Measurements from ENCODE around the gene ARMH4.

The ARMH4 gene

GRCh38 chr14:58133739-58134138 is 18.3 kb downstream of the ARMH4 start:
- no CpG with 5 or more reads among the region's 1 CpG for WGBS (ENCODE audit: extremely low coverage, insufficient coverage, insufficient read length)
- no peaks in the 10 kb centered on the region for H3K27me3 ChIP-seq (ENCODE audit: insufficient read depth, low read length)
- H2AK5ac ChIP-seq (ENCODE audit: low read length) = no peak overlapping the region
- H3K27ac ChIP-seq (ENCODE audit: low read depth, low read length) = no peak overlapping the region
- no peak overlapping the region for H2BK120ac ChIP-seq (ENCODE audit: insufficient read depth, low read length, poor library complexity)
- H2AFZ ChIP-seq (ENCODE audit: insufficient read depth, low read length, poor library complexity) = no peak overlapping the region
- H3K79me1 ChIP-seq (ENCODE audit: low read length) = peaks cover 1% of the 10 kb centered on the region
- no peak overlapping the region for H3K4ac ChIP-seq (ENCODE audit: low read depth, low read length)
- no peak overlapping the region for H3K18ac ChIP-seq (ENCODE audit: low read length)
- peaks cover 5 to 7% of the 10 kb centered on the region in 2 experiments for H3K4me1 ChIP-seq (ENCODE audit: control insufficient read depth in 1 of 2, insufficient read depth in 2 of 2, low read length in 2 of 2)
- no peak overlapping the region for H3K4me2 ChIP-seq (ENCODE audit: low read length)
- no peak overlapping the region for H3K4me3 ChIP-seq (ENCODE audit: low read depth, low read length)
- no peak overlapping the region for H2BK12ac ChIP-seq (ENCODE audit: low read length)
- no peaks in the 10 kb centered on the region for H3K79me2 ChIP-seq (ENCODE audit: control insufficient read depth, insufficient read depth, low read length, poor library complexity)
- no peak overlapping the region for H4K12ac ChIP-seq (ENCODE audit: low read depth, low read length)
- H2BK5ac ChIP-seq (ENCODE audit: low read depth, low read length, poor library complexity) = no peak overlapping the region
- no peaks in the 10 kb centered on the region for H3K9me3 ChIP-seq (ENCODE audit: insufficient read depth, low read depth, low read length)
- H3K23ac ChIP-seq (ENCODE audit: low read length) = no peak overlapping the region
- no peak overlapping the region for H4K91ac ChIP-seq (ENCODE audit: low read depth, low read length)
- H3K36me3 ChIP-seq (ENCODE audit: control insufficient read depth in 1 of 2, insufficient read depth in 2 of 2, low read length in 2 of 2) = no peaks in the 10 kb centered on the region
- H3K9ac ChIP-seq (ENCODE audit: low read length) = no peak overlapping the region
- H4K8ac ChIP-seq (ENCODE audit: low read depth, low read length) = no peak overlapping the region
- peak; percentile 64 to 87 for DNase-seq
- H3K14ac ChIP-seq (ENCODE audit: low read length) = no peak overlapping the region

GRCh38 chr14:58131386-58131785 is 20.6 kb downstream of the ARMH4 start:
- whole genome bisulfite sequencing (ENCODE audit: extremely low coverage, insufficient coverage, insufficient read length) = no CpG with 5 or more reads among the region's 1 CpG
- H4K8ac ChIP-seq (ENCODE audit: low read depth, low read length) = no peak overlapping the region
- H3K9me3 ChIP-seq (ENCODE audit: insufficient read depth, low read depth, low read length) = no peaks in the 10 kb centered on the region
- H4K12ac ChIP-seq (ENCODE audit: low read depth, low read length) = no peak overlapping the region
- H3K79me2 ChIP-seq (ENCODE audit: control insufficient read depth, insufficient read depth, low read length, poor library complexity) = no peaks in the 10 kb centered on the region
- H3K4me3 ChIP-seq (ENCODE audit: low read depth, low read length) = no peak overlapping the region
- no peak overlapping the region for H3K18ac ChIP-seq (ENCODE audit: low read length)
- H2BK5ac ChIP-seq (ENCODE audit: low read depth, low read length, poor library complexity) = no peak overlapping the region
- no peak overlapping the region for H3K4ac ChIP-seq (ENCODE audit: low read depth, low read length)
- no peak overlapping the region for H2AFZ ChIP-seq (ENCODE audit: insufficient read depth, low read length, poor library complexity)
- no peak overlapping the region for H3K27ac ChIP-seq (ENCODE audit: low read depth, low read length)
- no peak overlapping the region for H2BK12ac ChIP-seq (ENCODE audit: low read length)
- H2AK5ac ChIP-seq (ENCODE audit: low read length) = no peak overlapping the region
- no peak overlapping the region for H3K4me2 ChIP-seq (ENCODE audit: low read length)
- H3K9ac ChIP-seq (ENCODE audit: low read length) = no peak overlapping the region
- no peak overlapping the region for H3K14ac ChIP-seq (ENCODE audit: low read length)
- peaks cover 5 to 7% of the 10 kb centered on the region in 2 experiments for H3K4me1 ChIP-seq (ENCODE audit: control insufficient read depth in 1 of 2, insufficient read depth in 2 of 2, low read length in 2 of 2)
- H4K91ac ChIP-seq (ENCODE audit: low read depth, low read length) = no peak overlapping the region
- H3K23ac ChIP-seq (ENCODE audit: low read length) = no peak overlapping the region
- H2BK120ac ChIP-seq (ENCODE audit: insufficient read depth, low read length, poor library complexity) = no peak overlapping the region
- H3K79me1 ChIP-seq (ENCODE audit: low read length) = peaks cover 1% of the 10 kb centered on the region
- no peaks in the 10 kb centered on the region for H3K36me3 ChIP-seq (ENCODE audit: control insufficient read depth in 1 of 2, insufficient read depth in 2 of 2, low read length in 2 of 2)
- no peaks in the 10 kb centered on the region for H3K27me3 ChIP-seq (ENCODE audit: insufficient read depth, low read length)
- DNase-seq = no peak

- no peak overlapping the region for H4K91ac ChIP-seq (ENCODE audit: low read depth, low read length)
- H2BK120ac ChIP-seq (ENCODE audit: insufficient read depth, low read length, poor library complexity) = no peak overlapping the region
- no peak overlapping the region for H3K4me2 ChIP-seq (ENCODE audit: low read length)
- no peaks in the 10 kb centered on the region for H3K27me3 ChIP-seq (ENCODE audit: insufficient read depth, low read length)
- H3K18ac ChIP-seq (ENCODE audit: low read length) = no peak overlapping the region
- no peak overlapping the region for H4K8ac ChIP-seq (ENCODE audit: low read depth, low read length)
- no peak overlapping the region for H4K12ac ChIP-seq (ENCODE audit: low read depth, low read length)
- no CpG with 5 or more reads among the region's 4 CpGs for WGBS (ENCODE audit: extremely low coverage, insufficient coverage, insufficient read length)
- no peaks in the 10 kb centered on the region for H3K79me2 ChIP-seq (ENCODE audit: control insufficient read depth, insufficient read depth, low read length, poor library complexity)
- H3K36me3 ChIP-seq (ENCODE audit: control insufficient read depth in 1 of 2, insufficient read depth in 2 of 2, low read length in 2 of 2) = no peaks in the 10 kb centered on the region
- H2BK12ac ChIP-seq (ENCODE audit: low read length) = no peak overlapping the region
- H2AFZ ChIP-seq (ENCODE audit: insufficient read depth, low read length, poor library complexity) = no peak overlapping the region
- no peak overlapping the region for H3K4me3 ChIP-seq (ENCODE audit: low read depth, low read length)
- no peak overlapping the region for H3K9ac ChIP-seq (ENCODE audit: low read length)
- no peak overlapping the region for H3K23ac ChIP-seq (ENCODE audit: low read length)
- H3K14ac ChIP-seq (ENCODE audit: low read length) = no peak overlapping the region
- H3K27ac ChIP-seq (ENCODE audit: low read depth, low read length) = no peak overlapping the region
- H2BK5ac ChIP-seq (ENCODE audit: low read depth, low read length, poor library complexity) = no peak overlapping the region
- DNase-seq = no peak
- H3K79me1 ChIP-seq (ENCODE audit: low read length) = peaks cover 1% of the 10 kb centered on the region
- H3K9me3 ChIP-seq (ENCODE audit: insufficient read depth, low read depth, low read length) = peaks cover 4% of the 10 kb centered on the region
- H3K4ac ChIP-seq (ENCODE audit: low read depth, low read length) = no peak overlapping the region
- H2AK5ac ChIP-seq (ENCODE audit: low read length) = no peak overlapping the region
- peaks cover 5 to 7% of the 10 kb centered on the region in 2 experiments for H3K4me1 ChIP-seq (ENCODE audit: control insufficient read depth in 1 of 2, insufficient read depth in 2 of 2, low read length in 2 of 2)
Measured at GRCh38 chr14:58130116-58130782, 21.8 kb downstream of the ARMH4 start.

- Histone ChIP-seq H2BK5ac (ENCODE audit: low read depth, low read length, poor library complexity) (no peak overlapping the region), H3K18ac (ENCODE audit: low read length) (no peak overlapping the region)
Measured at GRCh38 chr14:58129208-58129607, 22.8 kb downstream of the ARMH4 start.

More at GRCh38 chr14:58129208-58129607, 22.8 kb downstream of the ARMH4 start:
- Histone ChIP-seq H3K4me1 (ENCODE audit: control insufficient read depth in 1 of 2, insufficient read depth in 2 of 2, low read length in 2 of 2) (peaks cover 5 to 7% of the 10 kb centered on the region in 2 experiments), H2AFZ (ENCODE audit: insufficient read depth, low read length, poor library complexity) (no peak overlapping the region), H4K8ac (ENCODE audit: low read depth, low read length) (no peak overlapping the region), H2AK5ac (ENCODE audit: low read length) (no peak overlapping the region), H4K12ac (ENCODE audit: low read depth, low read length) (no peak overlapping the region), H3K27ac (ENCODE audit: low read depth, low read length) (no peak overlapping the region), H2BK120ac (ENCODE audit: insufficient read depth, low read length, poor library complexity) (no peak overlapping the region), H3K4ac (ENCODE audit: low read depth, low read length) (no peak overlapping the region), H3K9me3 (ENCODE audit: insufficient read depth, low read depth, low read length) (peaks cover 4% of the 10 kb centered on the region), H3K9ac (ENCODE audit: low read length) (no peak overlapping the region), H3K36me3 (ENCODE audit: control insufficient read depth in 1 of 2, insufficient read depth in 2 of 2, low read length in 2 of 2) (no peaks in the 10 kb centered on the region), H3K79me2 (ENCODE audit: control insufficient read depth, insufficient read depth, low read length, poor library complexity) (no peaks in the 10 kb centered on the region), H3K4me2 (ENCODE audit: low read length) (no peak overlapping the region), H3K79me1 (ENCODE audit: low read length) (peaks cover 1% of the 10 kb centered on the region), H4K91ac (ENCODE audit: low read depth, low read length) (no peak overlapping the region), H2BK12ac (ENCODE audit: low read length) (no peak overlapping the region), H3K14ac (ENCODE audit: low read length) (no peak overlapping the region), H3K23ac (ENCODE audit: low read length) (no peak overlapping the region), H3K27me3 (ENCODE audit: insufficient read depth, low read length) (no peaks in the 10 kb centered on the region), H3K4me3 (ENCODE audit: low read depth, low read length) (no peak overlapping the region)
- WGBS (ENCODE audit: extremely low coverage, insufficient coverage, insufficient read length) = no CpG with 5 or more reads among the region's 4 CpGs
- DNase-seq = no peak
